ENCODE data around the gene CCND2. TPM values are rescaled to one million over a fixed set of nuclear protein-coding genes. Genes with fewer than 3 reads are reported as not detected.

Gene CCND2
- total and polyA plus RNA-seq, 2 of the 8 experiments (the other 6 are each of a cell fraction or from before 2014, with no cell fraction given): 41.7 to 223 TPM

- TF ChIP-seq EZH2 (IDR thresholded peaks at IDR 0.05; ENCODE audit: low read depth, low read length, severe bottlenecking): no peak
- no peak for TF ChIP-seq ASH2L (IDR thresholded peaks at IDR 0.05; ENCODE audit: low read length)
Observed at GRCh38 chr12:4251216-4251891, 22.2 kb upstream of the CCND2 start (continued).
